HG03520 (cell line): Measurements from ENCODE around the gene CHCHD10.
"Not testable (repeated sequence)": the region's sequence is repeated elsewhere in the genome, so short reads cannot be mapped to it uniquely, and the experiment has no call there.

Experiments used
- ATAC-seq: cut with Tn5 transposase; IDR thresholded peaks from one replicate; pipeline ENCODE4 v1.9.1; 2021; ENCODE audit warnings: mild to moderate bottlenecking, moderate library complexity; ENCODE audit not compliant: unreplicated experiment

Gene CHCHD10

DNA sequence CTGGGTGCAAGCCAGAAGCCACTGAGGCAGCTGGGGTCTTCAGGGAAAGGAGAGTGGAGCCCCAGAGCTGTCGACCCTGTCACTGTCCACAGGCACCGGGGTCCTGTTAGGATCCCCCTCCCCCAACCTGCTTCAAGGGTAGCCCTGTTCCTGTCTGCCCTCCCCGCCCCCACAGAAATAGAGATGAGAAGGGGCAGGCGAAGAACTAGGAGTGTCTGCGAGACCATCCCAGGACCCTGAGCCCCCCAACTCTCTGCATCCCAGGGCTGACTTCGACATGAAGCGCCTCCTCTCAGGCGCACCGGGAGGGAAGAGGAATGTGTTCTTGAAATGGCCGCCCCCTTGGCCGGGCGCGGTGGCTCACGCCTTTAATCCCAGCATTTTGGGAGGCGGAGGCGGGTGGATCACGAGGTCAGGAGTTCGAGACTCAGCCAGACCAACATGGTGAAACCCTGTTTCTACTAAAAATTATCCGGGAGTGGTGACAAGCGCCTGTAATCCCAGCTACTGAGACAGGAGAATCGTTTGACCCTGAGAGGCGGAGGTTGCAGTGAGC is 16.3 kb downstream of the CHCHD10 start:
- ATAC-seq: no peak

DNA sequence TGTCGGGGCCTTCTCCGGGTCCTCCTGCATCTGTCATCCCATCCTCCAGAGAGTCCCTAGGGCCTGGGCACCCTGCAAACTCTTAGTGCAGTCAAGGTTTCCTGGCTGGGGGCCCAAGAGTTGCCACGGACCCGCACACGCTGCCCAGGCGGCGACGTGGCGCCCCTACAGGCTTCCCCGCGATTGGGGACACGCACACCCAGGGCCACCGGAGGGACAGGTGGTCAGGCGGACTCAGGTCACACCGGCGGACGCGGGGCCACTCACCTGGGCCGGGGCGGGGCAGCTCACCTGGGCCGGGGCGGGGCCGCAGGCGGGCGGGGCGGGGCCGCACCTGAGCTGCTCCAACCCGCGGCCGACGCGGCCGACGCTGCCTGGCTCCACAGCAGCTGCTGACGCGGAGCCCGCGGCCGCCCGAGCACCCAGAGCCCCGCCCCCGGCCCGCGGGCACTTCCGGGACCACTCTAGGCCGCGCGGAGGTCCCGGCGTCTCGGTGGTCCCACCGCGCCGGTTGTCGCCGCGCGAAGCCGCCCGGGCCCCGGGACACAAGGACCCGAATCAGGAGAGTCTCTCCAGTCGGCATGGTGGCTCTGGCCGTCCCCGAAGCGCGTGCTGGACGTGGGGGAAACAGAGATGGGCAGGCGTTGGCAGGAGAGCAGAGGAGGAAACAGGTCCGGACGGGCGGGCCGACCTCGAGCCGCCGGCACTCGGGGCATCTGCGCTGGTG is 16.9 kb downstream of the CHCHD10 start, which contains the start of gene ZNF70:
ZNF70 (minus strand) TSS at position 399 of the 727 bp plus-strand sequence. CDS start 5,972 bp downstream, outside the sequence.
- peak; percentile 46 for ATAC-seq

DNA sequence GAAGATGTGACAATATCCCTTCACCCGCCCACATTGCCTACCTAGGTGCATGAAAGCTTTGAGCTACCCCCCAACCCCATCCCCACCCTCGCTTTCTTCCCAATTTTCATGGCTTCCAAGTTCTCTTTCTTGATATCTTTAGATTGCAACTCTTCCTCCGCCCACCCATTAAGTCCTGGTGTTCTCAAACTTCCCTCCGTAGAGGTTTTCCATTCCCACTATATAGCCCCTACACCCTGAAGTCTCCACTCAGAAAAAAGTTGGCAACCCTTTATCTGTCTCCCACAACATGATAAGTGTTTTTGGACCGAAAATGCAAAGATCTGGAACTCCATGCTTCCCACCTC is 17.4 kb downstream of the CHCHD10 start:
- ATAC-seq: no peak

DNA sequence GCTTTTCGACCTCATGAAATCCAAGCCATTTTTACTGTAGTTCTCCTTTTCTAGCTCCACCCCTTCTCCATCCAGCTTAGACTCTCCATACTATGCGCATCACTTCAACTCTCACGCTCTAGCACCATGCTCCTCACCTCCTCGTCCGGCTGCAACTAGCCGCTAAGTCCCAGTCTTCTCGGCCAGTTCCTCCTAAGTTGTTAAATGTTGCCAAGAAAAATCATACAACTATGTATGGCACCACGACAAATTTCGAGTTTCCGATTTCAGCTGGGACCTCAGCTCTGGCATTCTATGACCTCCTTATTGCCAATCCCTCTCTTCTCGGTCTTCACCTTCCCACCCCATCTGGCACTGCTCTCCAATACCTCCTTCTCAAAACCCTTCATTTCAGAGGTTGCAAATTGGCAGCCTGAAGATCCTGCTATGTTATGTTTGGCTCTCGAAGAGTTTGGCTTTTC is 17.9 kb downstream of the CHCHD10 start:
- no peak for ATAC-seq

DNA sequence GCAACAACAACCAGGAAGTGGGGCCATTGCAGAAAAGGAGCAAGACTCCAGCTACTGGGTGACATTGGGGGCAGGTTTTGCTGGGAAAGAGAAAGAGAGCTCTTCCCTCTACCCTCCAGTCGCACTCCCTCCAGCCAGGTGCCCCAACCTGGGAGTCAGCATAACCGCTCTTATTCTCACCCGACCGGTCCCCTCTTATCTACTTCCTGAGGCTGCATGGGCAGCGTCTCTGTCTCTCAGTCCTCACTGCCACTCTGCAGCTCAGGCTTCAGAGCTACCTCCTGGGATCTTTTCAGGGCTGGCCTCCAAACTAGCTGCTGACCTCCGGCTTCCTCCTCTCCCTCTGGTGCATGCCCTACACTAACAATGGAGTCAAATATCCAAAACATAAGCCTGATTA is 22.0 kb downstream of the CHCHD10 start:
- ATAC-seq: no peak

DNA sequence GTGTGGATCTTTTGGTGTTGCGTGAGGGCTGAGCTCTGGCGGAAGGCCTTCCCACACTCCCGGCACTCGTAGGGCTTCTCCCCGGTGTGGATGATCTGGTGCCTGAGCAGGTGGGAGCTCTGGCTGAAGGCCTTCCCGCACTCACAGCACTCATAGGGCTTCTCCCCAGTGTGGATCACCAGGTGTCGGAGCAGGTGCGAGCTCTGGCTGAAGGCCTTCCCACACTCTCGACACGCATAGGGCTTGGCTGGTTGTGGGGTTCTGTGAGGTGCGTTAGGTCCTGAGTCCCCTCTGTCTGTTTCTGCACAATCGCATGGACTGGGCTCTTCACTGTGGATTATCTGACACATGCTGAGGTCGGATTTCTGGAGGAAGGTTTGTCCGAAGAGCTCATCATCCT is 23.3 kb downstream of the CHCHD10 start:
- ATAC-seq: no peak

DNA sequence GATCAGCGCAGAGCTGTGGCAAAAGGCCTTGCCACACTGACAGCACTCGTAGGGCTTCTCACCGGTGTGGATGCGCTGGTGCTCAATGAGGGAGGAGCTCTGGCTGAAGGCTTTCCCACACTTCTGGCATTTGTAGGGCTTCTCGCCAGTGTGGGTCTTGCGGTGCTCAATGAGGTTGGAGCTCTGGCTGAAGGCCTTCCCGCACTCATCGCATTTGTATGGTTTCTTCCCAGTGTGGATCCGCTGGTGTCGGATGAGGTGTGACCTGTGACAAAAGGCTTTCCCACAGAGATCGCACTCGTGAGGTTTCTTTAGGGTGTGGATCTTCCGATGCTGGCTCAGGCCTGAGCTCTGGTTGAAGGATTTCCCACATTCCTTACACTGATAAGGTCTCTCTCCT is 23.8 kb downstream of the CHCHD10 start:
- ATAC-seq: no peak

DNA sequence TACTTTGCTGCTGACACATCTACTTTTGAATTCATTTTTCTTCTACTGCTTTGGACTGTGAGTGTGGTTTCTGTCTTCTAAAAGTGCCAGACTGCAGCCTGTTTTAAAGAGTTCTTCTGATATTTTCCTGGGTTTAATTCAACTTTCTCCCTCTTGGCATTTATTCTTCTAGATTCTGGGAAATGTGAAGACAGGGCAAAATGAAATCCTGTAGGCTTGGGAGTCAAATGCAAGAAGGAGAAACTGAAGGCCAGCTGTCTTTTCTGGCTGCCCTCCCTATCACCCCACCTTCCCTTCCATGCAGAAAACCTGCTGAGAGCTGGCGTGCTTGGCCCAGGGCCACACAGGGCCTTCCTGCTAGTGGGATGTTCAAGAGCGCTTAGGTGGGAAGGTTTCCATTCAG is 24.5 kb downstream of the CHCHD10 start:
- no peak for ATAC-seq

DNA sequence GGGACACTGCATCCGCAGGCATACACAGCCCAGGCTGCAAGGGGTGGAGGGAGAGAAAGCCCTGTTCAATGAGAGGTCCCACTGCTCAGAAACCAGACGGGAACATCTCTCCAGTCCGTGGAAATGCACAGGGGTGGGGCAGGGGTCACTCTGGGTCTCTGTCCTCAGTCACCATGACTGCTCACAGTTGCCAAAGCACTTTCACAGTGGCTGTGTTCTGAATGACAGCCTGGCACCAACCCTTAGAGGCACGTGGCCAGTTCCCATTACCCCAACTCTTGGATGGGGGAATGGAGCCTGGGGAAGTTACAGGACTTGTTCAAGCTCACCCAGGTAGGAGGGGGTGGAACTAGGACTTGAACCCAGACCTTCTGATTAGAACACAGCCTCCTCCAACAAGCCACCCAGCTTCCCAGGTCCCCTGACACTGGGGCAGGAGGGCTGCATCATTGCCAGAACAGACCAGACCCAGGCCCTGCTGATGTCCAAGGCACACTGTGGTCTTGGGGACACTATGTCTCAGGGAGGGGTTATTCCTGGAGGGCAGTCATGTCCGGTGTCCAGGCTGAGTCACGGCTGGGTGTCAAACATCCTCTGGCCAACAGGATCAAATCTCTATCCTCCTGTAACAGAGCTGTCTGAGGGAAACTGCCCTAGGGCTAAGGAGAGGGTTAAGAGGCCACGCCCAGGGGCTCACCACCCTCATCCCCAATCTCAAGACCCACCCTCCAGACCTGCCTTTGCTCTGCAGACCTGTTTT is 25.1 kb downstream of the CHCHD10 start:
- no peak for ATAC-seq

DNA sequence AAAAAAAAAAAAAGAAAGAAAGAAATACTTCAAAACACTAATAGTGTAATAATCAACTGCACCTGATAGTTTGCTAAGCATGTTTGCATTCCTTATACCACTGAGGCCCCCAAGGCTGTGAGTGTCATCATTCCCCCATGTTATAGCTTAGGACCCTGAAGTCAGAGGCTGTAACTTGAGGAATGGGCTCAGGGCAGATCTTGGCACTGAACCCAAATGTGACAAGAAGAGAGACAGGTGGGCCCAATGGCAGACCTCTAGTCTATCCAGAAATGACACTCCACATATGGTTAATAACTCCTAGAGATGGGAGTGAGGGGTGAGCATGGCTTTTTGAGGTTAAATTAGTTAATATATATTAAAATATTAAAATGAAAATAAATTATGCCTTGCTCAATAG is 30.1 kb downstream of the CHCHD10 start:
- no peak for ATAC-seq

DNA sequence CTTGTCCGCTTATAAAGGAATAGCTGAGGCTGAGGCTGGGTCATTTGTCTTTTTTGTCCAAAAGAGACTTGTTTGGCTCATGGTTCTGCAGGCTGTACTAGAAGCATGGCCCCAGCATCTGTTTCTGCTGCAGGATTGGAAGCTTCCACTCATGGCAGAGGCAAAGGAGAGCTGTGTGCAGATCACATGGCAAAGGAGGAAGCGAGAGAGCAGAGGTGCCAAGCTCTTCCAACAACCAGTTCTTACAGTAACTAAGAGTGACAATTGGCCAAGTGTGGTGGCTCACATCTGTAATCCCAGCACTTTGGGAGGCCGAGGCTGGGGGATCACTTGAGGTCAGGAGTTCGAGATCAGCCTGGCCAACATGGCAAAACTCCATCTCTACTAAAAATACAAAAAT is 39.7 kb downstream of the CHCHD10 start:
- ATAC-seq: not testable (repeated sequence)

DNA sequence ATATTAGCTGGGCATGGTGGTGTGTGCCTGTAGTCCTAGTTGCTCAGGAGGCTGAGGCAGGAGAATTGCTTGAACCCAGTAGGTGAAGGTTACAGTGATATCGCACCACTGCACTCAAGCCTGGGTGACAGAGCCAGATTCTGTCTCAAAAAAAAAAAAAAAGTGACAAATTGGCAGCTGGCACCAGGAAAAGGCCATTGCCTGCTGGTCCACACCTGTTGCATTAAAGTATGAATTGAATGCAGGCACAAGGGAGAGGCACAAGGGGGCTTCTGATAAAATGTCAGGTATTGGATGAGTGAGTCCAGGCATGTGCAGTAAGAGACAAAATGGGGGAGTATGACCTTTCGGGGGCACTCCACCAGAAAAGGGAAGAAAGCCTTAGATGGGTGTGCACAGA is 45.0 kb downstream of the CHCHD10 start:
- no peak for ATAC-seq

DNA sequence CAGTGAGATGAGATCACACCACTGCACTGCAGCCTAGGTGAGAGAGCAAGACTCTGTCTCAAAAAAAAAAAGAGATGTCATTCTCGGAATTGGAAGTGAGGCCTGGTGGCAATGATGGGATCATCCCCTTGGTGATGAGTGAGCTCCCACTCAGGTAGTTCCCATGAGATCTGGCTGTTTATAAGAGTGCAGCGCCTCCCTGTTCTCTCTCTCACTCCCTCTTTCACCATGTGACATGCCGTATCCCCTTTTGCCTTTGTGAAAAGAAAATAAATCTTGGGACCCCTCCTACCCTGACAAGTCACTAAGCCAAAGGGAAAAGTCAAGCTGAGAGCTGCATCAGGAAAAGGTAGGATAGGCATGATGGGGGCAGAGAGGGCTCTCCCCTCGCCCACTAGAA is 45.6 kb downstream of the CHCHD10 start:
- no peak for ATAC-seq

DNA sequence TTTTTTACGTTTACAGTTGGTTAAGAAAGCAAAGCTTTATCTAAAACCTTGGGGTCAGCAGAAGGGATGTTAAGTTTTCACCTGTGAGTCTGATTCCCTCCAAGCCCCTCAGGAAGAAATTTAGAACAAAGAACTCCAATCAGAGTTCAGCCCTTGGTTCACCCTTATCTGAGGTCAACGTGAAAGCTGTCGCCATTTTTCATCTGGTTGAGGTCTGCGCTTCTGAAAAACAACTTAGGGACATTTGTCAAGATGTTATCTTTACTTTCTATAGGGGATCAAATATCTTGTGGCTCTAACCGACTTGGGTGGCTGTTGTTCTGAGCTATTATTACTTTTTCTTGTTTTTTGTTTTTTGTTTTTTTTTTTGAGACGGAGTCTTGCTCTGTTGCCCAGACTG is 46.9 kb downstream of the CHCHD10 start:
- no peak for ATAC-seq

DNA sequence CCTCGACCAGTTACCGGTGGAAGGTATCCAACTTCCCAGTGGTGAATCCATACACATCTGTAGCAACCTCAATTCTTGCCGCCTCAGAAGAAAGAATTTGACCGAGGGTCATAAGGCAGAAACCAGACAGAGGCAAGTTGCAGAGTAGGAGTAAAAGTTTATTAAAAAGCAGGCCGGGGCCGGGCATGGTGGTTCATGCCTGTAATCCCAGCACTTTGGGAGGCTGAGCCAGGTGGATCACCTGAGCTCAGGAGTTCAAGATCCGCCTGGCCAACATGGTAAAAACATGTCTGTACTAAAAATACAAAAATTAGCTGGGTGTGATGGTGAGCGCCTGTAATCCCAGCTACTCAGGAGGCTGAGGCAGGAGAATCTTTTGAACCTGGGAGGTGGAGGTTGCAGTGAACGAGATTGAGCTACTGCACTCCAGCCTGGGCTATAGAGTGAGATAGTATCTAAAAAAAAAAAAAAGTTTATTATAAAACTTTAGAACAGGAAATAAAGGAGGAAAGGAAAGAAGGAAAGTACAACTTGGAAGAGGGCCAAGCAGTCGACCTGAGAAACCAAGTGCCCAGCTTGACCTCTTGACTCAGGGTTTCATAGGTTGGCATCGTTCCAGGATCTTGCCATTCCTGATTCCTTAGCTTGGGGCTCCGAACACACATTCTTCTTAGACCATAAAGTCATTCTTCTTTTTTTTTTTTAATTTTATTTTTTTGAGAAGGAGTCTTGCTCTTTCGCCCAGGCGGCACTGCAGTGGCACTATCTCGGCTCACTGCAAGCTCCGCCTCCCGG is 49.2 kb downstream of the CHCHD10 start:
- no peak for ATAC-seq

DNA sequence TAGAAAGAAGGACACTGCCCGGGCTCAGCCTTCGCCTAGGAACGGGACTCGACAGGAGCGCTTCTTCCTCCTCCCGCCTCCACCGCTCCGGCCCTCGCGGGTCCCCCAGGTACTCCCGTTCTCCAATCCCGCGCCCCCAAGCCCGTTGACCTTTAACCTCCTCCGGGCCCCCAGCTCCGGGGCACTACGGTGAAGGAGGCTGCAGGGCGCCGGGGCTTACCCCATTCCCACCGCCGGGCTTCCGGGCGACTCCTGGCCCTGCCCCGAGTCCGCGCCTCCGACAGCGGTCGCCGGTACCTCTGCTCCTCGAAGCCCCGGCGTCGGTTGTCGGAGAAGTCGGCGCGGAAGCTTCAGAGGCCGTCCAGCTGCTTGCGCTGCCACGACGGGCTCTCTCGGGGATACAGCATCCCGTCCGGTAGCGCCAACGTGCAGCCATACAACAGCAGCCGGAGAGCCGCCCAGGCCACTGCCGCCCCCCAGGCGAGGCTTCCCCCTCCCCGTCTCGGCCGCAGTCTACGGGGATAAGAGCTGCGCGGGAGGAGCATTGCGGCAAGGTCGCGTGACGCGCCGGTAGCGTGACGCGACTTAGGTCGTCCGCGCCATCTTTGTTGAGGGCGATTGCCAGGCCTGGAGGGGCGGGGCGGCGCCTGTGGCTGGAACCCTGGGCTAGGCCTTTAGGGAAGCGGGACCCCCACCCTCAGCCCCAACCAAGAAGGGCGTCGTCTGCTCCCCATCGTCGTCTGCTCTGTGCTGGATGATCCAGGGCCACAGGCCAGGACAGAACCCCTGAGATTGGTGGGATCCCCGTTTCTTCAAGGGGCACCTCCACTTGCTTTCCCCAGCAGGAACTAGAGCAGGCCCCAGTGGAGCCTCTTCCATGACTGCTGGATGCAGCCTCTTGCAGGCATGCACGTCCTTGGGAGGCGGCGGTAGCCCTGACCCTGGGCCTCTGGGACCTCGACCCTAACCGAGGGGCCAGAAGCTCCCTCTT is 50.7 kb downstream of the CHCHD10 start:
- ATAC-seq: no peak
